PFSK-1 (cell line): ENCODE data around the gene SAFB.

ENCODE experiments used
- POLR2AphosphoS5 ChIP-seq: IDR thresholded peaks from 2 replicates; pipeline ENCODE4 v1.6.1; 2012; ENCODE audit warnings: low read depth, mild to moderate bottlenecking, control low read depth, low read length, moderate library complexity
- REST ChIP-seq, 2 experiments: IDR thresholded peaks; 2 replicates each; pipeline versions ENCODE4 v1.6.1 to v1.8.0; 2011 to 2012; ENCODE audit warnings: low read depth in 2 of 2, low read length in 2 of 2, control low read depth in 1 of 2, inconsistent platforms in 1 of 2, mild to moderate bottlenecking in 1 of 2, moderate library complexity in 1 of 2; ENCODE audit not compliant: insufficient read depth in 1 of 2

GRCh38 chr19:5694167-5694955 is 71.5 kb downstream of the SAFB start:
- TF ChIP-seq POLR2AphosphoS5 (0 out of 2 replicates have a peak, but pooled peaks have one; percentile 19), REST (IDR thresholded peaks at IDR 0.05; ENCODE audit: insufficient read depth in 1 of 2, low read depth in 2 of 2, low read length in 2 of 2) (no peak)
